Astrocyte (in vitro differentiated cells and primary cell): ENCODE measurements around the gene MKLN1. TPM values are rescaled to one million over a fixed set of nuclear protein-coding genes. Genes with fewer than 3 reads are reported as not detected.

Experiments
- DNase-seq: peaks from one replicate; pipeline ENCODE4 v3.0.0-alpha.2; 2010; ENCODE audit warnings: low read depth
- FAIRE-seq: peaks from 2 replicates; lab custom pipeline; 2011; peaks lifted over from hg19 to GRCh38; lab: Jason Lieb, UNC
- H2AFZ ChIP-seq: 2 replicates; pipeline ENCODE4 v1.6.0; 2012; ENCODE audit warnings: low read depth, low read length, inconsistent platforms
- H3K27ac ChIP-seq: 2 replicates; pipeline ENCODE4 v1.5.1; 2011; ENCODE audit warnings: low read depth, low read length, inconsistent platforms
- H3K27me3 ChIP-seq: 2 replicates; pipeline ENCODE4 v1.6.0; 2011; ENCODE audit warnings: low read length, inconsistent platforms; ENCODE audit not compliant: insufficient read depth
- H3K36me3 ChIP-seq: 2 replicates; pipeline ENCODE4 v1.5.1; 2011; ENCODE audit warnings: low read length, inconsistent platforms; ENCODE audit not compliant: insufficient read depth
- H3K4me1 ChIP-seq: 2 replicates; pipeline ENCODE4 v1.5.1; 2011; ENCODE audit warnings: low read length, inconsistent platforms; ENCODE audit not compliant: insufficient read depth
- H3K4me2 ChIP-seq: 2 replicates; pipeline ENCODE4 v1.6.0; 2012; ENCODE audit warnings: low read length, inconsistent platforms
- H3K4me3 ChIP-seq: 2 replicates; pipeline ENCODE4 v1.5.1; 2011; ENCODE audit warnings: low read depth, mild to moderate bottlenecking, low read length, inconsistent platforms; ENCODE audit not compliant: insufficient read depth
- H3K79me2 ChIP-seq: 2 replicates; pipeline ENCODE4 v1.6.0; 2012; ENCODE audit warnings: mild to moderate bottlenecking, low read length, inconsistent platforms; ENCODE audit not compliant: insufficient read depth
- H3K9ac ChIP-seq: 2 replicates; pipeline ENCODE4 v1.6.0; 2012; ENCODE audit warnings: mild to moderate bottlenecking, low read length, inconsistent platforms
- H3K9me3 ChIP-seq: 2 replicates; pipeline ENCODE4 v1.5.1; 2012; ENCODE audit warnings: low read depth, mild to moderate bottlenecking, low read length, inconsistent platforms; ENCODE audit not compliant: insufficient read depth
- H4K20me1 ChIP-seq: 2 replicates; pipeline ENCODE4 v1.6.0; 2012; ENCODE audit warnings: low read length, inconsistent platforms; ENCODE audit not compliant: insufficient read depth
- H3K27ac Mint-ChIP-seq: one replicate; pipeline ENCODE4 v1.8.0; 2021; ENCODE audit warnings: mild to moderate bottlenecking, mixed read lengths; ENCODE audit not compliant: unreplicated experiment
- H3K27me3 Mint-ChIP-seq: one replicate; pipeline ENCODE4 v1.8.0; 2021; ENCODE audit warnings: low read depth, mixed read lengths; ENCODE audit not compliant: unreplicated experiment
- H3K36me3 Mint-ChIP-seq: one replicate; pipeline ENCODE4 v1.8.0; 2021; ENCODE audit warnings: low read depth, mixed read lengths; ENCODE audit not compliant: unreplicated experiment
- H3K4me1 Mint-ChIP-seq: one replicate; pipeline ENCODE4 v1.8.0; 2021; ENCODE audit warnings: low read depth, mixed read lengths; ENCODE audit not compliant: unreplicated experiment
- H3K4me3 Mint-ChIP-seq: one replicate; pipeline ENCODE4 v1.8.0; 2021; ENCODE audit warnings: mild to moderate bottlenecking, moderate library complexity, mixed read lengths; ENCODE audit not compliant: unreplicated experiment
- H3K9me3 Mint-ChIP-seq: one replicate; pipeline ENCODE4 v1.8.0; 2021; ENCODE audit warnings: mild to moderate bottlenecking, mixed read lengths; ENCODE audit not compliant: unreplicated experiment
- EZH2 ChIP-seq: IDR thresholded peaks from 2 replicates; pipeline ENCODE4 v1.6.1; 2012; ENCODE audit warnings: mild to moderate bottlenecking, low read length, inconsistent platforms; ENCODE audit not compliant: insufficient read depth
- total RNA-seq: library from RNA; stranded (reverse); gene quantifications from 2 replicates; pipeline ENCODE4 v1.2.1, GENCODE V29; 2021
- TF ChIP-seq, protein P1 (sequence below): IDR thresholded peaks from 2 replicates; pipeline ENCODE4 v1.5.1; 2011; ENCODE audit warnings: low read depth, mild to moderate bottlenecking, inconsistent platforms, low read length, moderate library complexity; ENCODE audit not compliant: insufficient read depth

The MKLN1 gene
- total RNA-seq, 1 donor from 2014 or later = 48.0 TPM

DNA sequence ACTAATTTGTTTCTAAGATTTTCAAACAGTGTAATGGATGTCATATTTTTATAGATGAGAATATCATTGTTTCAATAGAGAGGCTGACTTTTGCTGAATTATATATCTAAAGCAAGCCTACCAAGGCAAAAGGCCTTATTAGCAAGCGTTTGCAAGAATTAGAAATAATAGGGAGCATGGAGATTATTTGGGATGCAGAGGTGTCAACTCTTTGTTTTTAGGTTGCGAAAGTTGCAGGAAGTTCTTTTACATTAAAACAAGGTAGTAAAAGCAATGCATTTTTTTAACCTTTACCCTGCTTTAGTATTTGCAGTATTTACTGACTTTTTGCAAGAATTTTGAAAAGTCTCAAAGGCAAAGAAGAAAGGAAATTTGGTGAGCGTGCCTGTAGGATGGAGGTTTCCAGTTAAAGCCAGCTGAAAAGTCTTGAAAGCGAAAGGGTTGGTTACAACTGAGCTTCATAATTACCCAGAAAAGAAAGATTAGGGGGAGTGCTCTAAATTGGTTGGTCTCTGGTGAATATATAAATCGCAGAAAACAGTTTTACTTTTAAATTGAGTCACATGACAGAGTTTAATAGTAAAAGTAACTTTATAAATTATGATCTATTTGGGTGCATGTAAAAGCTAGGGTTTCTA, 81.6 kb downstream of the MKLN1 start:
- H3K9me3 Mint-ChIP-seq = peaks cover 2% of the 10 kb centered on the region
- H3K4me1 Mint-ChIP-seq = peaks cover 1% of the 10 kb centered on the region
- TF ChIP-seq, protein P1, sequence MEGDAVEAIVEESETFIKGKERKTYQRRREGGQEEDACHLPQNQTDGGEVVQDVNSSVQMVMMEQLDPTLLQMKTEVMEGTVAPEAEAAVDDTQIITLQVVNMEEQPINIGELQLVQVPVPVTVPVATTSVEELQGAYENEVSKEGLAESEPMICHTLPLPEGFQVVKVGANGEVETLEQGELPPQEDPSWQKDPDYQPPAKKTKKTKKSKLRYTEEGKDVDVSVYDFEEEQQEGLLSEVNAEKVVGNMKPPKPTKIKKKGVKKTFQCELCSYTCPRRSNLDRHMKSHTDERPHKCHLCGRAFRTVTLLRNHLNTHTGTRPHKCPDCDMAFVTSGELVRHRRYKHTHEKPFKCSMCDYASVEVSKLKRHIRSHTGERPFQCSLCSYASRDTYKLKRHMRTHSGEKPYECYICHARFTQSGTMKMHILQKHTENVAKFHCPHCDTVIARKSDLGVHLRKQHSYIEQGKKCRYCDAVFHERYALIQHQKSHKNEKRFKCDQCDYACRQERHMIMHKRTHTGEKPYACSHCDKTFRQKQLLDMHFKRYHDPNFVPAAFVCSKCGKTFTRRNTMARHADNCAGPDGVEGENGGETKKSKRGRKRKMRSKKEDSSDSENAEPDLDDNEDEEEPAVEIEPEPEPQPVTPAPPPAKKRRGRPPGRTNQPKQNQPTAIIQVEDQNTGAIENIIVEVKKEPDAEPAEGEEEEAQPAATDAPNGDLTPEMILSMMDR = no peak
- no peak for TF ChIP-seq EZH2
- no peaks in the 10 kb centered on the region for H3K4me1 ChIP-seq
- H3K27me3 Mint-ChIP-seq = no peaks in the 10 kb centered on the region
- H3K27ac Mint-ChIP-seq = no peak overlapping the region
- H3K4me3 ChIP-seq = no peak overlapping the region
- peaks cover 11% of the 10 kb centered on the region for H3K79me2 ChIP-seq
- H2AFZ ChIP-seq = no peak overlapping the region
- no peak overlapping the region for H3K27ac ChIP-seq
- H3K27me3 ChIP-seq = no peaks in the 10 kb centered on the region
- FAIRE-seq = no peak
- H3K36me3 ChIP-seq = peaks cover 7% of the 10 kb centered on the region
- peaks cover 13% of the 10 kb centered on the region for H4K20me1 ChIP-seq
- DNase-seq = no peak
- H3K9ac ChIP-seq = no peak overlapping the region
- H3K9me3 ChIP-seq = no peaks in the 10 kb centered on the region
- no peak overlapping the region for H3K4me3 Mint-ChIP-seq
- H3K4me2 ChIP-seq = no peak overlapping the region
- peaks cover 2% of the 10 kb centered on the region for H3K36me3 Mint-ChIP-seq

DNA sequence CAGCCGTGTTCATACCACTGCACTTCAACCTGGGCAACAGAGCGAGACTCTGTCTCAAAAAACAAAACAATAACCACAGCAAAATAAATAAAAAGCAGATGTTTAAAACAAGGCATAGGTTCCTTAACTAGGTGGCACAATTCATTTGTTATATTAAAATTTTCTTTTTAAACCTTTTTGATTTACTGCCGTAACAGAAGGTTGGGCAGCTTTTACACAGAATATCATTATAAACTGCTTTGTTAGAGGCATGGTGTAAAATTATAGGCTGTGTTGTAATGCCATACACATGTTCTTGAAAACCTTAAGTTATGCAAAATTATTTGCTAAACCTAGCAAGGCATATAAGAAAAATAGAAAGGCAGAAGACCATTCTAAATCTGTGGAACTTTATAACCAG, 84.4 kb downstream of the MKLN1 start:
- Mint-ChIP-seq H3K27me3 (no peaks in the 10 kb centered on the region), H3K9me3 (no peaks in the 10 kb centered on the region), H3K36me3 (peaks cover 4% of the 10 kb centered on the region), H3K4me1 (peaks cover 1% of the 10 kb centered on the region), H3K4me3 (no peak overlapping the region), H3K27ac (no peak overlapping the region)
- DNase-seq = no peak
- TF ChIP-seq EZH2 = no peak
- TF ChIP-seq, protein P1 = no peak
- peaks cover 9% of the 10 kb centered on the region for H4K20me1 ChIP-seq
- no peaks in the 10 kb centered on the region for H3K9me3 ChIP-seq
- H3K27ac ChIP-seq = no peak overlapping the region
- no peak overlapping the region for H3K4me3 ChIP-seq
- H3K9ac ChIP-seq = no peak overlapping the region
- no peak overlapping the region for H2AFZ ChIP-seq
- H3K36me3 ChIP-seq = peaks cover 7% of the 10 kb centered on the region
- H3K4me2 ChIP-seq = no peak overlapping the region
- no peak for FAIRE-seq
- H3K27me3 ChIP-seq = no peaks in the 10 kb centered on the region
- H3K4me1 ChIP-seq = no peaks in the 10 kb centered on the region
- peaks cover 8% of the 10 kb centered on the region for H3K79me2 ChIP-seq

DNA sequence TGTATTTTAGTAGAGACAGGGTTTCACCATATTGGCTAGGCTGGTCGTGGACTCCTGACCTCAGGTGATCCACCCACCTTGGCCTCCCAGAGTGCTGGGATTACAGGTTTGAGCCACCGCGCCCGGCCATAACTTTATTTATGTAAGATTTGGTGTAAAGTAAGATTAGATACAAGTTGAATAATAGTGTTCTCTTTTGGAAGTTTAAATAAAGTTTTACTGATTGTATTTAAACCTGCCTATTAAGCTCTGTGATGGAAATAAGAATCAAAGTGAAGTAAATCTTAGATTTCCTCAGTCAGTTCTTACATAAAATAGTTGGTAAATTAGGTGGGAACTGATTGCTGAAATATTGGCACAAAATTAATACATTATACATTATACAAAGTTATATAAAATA, 86.0 kb downstream of the MKLN1 start:
- no peaks in the 10 kb centered on the region for H3K9me3 ChIP-seq
- Mint-ChIP-seq H3K27ac (no peak overlapping the region), H3K36me3 (peaks cover 9% of the 10 kb centered on the region), H3K27me3 (no peaks in the 10 kb centered on the region), H3K9me3 (no peaks in the 10 kb centered on the region), H3K4me3 (no peak overlapping the region), H3K4me1 (peaks cover 1% of the 10 kb centered on the region)
- TF ChIP-seq EZH2 = no peak
- TF ChIP-seq, protein P1 = no peak
- peaks cover 7% of the 10 kb centered on the region for H3K36me3 ChIP-seq
- H3K4me2 ChIP-seq = no peak overlapping the region
- DNase-seq (no peak), FAIRE-seq (no peak)
- no peaks in the 10 kb centered on the region for H3K79me2 ChIP-seq
- H2AFZ ChIP-seq = no peak overlapping the region
- H3K27ac ChIP-seq = no peak overlapping the region
- H3K9ac ChIP-seq = no peak overlapping the region
- peaks cover 3% of the 10 kb centered on the region for H4K20me1 ChIP-seq
- no peaks in the 10 kb centered on the region for H3K27me3 ChIP-seq
- no peaks in the 10 kb centered on the region for H3K4me1 ChIP-seq
- no peak overlapping the region for H3K4me3 ChIP-seq
